GM23338 (cell line): ENCODE measurements around the gene SYT5. TPM values are rescaled to one million over a fixed set of nuclear protein-coding genes. Genes with fewer than 3 reads are reported as not detected.

ENCODE experiments used
- ATAC-seq: fragments of 200-7000 bp; cut with Tn5 transposase; 3 replicates; pipeline ENCODE4 v1.9.1; 2020
- DNase-seq: peaks from one replicate; pipeline ENCODE4 v3.0.0-alpha.2; 2015; ENCODE audit warnings: low spot score
- H2AFZ ChIP-seq: fragments of 200-600 bp; sonication (generic); 2 replicates; pipeline ENCODE4 v1.8.0; 2016; ENCODE audit warnings: antibody characterized with exemption, mild to moderate bottlenecking, moderate library complexity
- H3F3A ChIP-seq: fragments of 200-600 bp; sonication (generic); replicated peaks from 2 replicates; pipeline ENCODE4 v1.8.0; 2017; ENCODE audit warnings: antibody characterized with exemption, mixed run types, low read depth
- H3K27ac ChIP-seq: fragments of 200-600 bp; sonication (generic); 2 replicates; pipeline ENCODE4 v1.6.1; 2016; ENCODE audit warnings: low read depth
- H3K27me3 ChIP-seq: fragments of 200-600 bp; sonication (generic); 2 replicates; pipeline ENCODE4 v1.8.0; 2016; ENCODE audit warnings: mild to moderate bottlenecking, mixed run types, moderate library complexity; ENCODE audit not compliant: insufficient read depth
- H3K36me3 ChIP-seq: fragments of 200-600 bp; sonication (generic); 2 replicates; pipeline ENCODE4 v1.8.0; 2016; ENCODE audit warnings: mild to moderate bottlenecking; ENCODE audit not compliant: insufficient read depth
- H3K4me1 ChIP-seq: fragments of 200-600 bp; sonication (generic); 2 replicates; pipeline ENCODE4 v1.8.0; 2016; ENCODE audit warnings: mild to moderate bottlenecking, moderate library complexity; ENCODE audit not compliant: insufficient read depth
- H3K4me2 ChIP-seq: fragments of 200-600 bp; sonication (generic); 2 replicates; pipeline ENCODE4 v1.7.1; 2017; ENCODE audit warnings: mixed run types
- H3K4me3 ChIP-seq: fragments of 200-600 bp; sonication (generic); 2 replicates; pipeline ENCODE4 v1.6.1; 2016; ENCODE audit warnings: mixed run types
- H3K79me2 ChIP-seq: fragments of 200-600 bp; sonication (generic); replicated peaks from 2 replicates; pipeline ENCODE4 v1.8.0; 2017; ENCODE audit warnings: mild to moderate bottlenecking; ENCODE audit not compliant: insufficient read depth
- H3K9me2 ChIP-seq: fragments of 200-600 bp; sonication (generic); 2 replicates; pipeline ENCODE4 v1.8.0; 2017; ENCODE audit not compliant: insufficient read depth
- H4K20me1 ChIP-seq: fragments of 200-600 bp; sonication (generic); replicated peaks from 2 replicates; pipeline ENCODE4 v1.8.0; 2017; ENCODE audit warnings: mild to moderate bottlenecking; ENCODE audit not compliant: insufficient read depth
- H3K27ac Mint-ChIP-seq: 2 replicates; pipeline ENCODE4 v1.8.0; 2020; ENCODE audit warnings: inconsistent platforms, mild to moderate bottlenecking, moderate library complexity, mixed read lengths
- H3K27me3 Mint-ChIP-seq: 3 replicates; pipeline ENCODE4 v1.8.0; 2022; ENCODE audit warnings: low read depth, mild to moderate bottlenecking, moderate library complexity, mixed read lengths, inconsistent platforms; ENCODE audit not compliant: insufficient read depth, poor library complexity
- H3K36me3 Mint-ChIP-seq: 3 replicates; pipeline ENCODE4 v1.8.0; 2021; ENCODE audit warnings: low read depth, mild to moderate bottlenecking, inconsistent platforms, moderate library complexity, mixed read lengths
- H3K4me1 Mint-ChIP-seq: 3 replicates; pipeline ENCODE4 v1.8.0; 2020; ENCODE audit warnings: mild to moderate bottlenecking, inconsistent platforms, mixed read lengths
- H3K4me3 Mint-ChIP-seq: 3 replicates; pipeline ENCODE4 v1.8.0; 2021; ENCODE audit warnings: moderate library complexity, mild to moderate bottlenecking, inconsistent platforms, mixed read lengths
- H3K9me3 Mint-ChIP-seq: 3 replicates; pipeline ENCODE4 v1.8.0; 2020; ENCODE audit warnings: moderate library complexity, mild to moderate bottlenecking, inconsistent platforms, mixed read lengths
- CREB1 ChIP-seq: fragments of 250-450 bp; sonication (Bioruptor Pico); IDR thresholded peaks from 2 replicates; pipeline ENCODE4 v1.5.0; 2020; ENCODE audit warnings: low read depth, mild to moderate bottlenecking, moderate library complexity
- EZH2 ChIP-seq: fragments of 200-600 bp; sonication (generic); IDR thresholded peaks from one replicate; pipeline ENCODE4 v1.8.0; 2017; ENCODE audit warnings: antibody characterized with exemption, mild to moderate bottlenecking, low read depth; ENCODE audit not compliant: unreplicated experiment
- EZH2phosphoT487 ChIP-seq: fragments of 200-600 bp; sonication (generic); IDR thresholded peaks from one replicate; pipeline ENCODE4 v1.8.1; 2018; ENCODE audit warnings: antibody characterized with exemption; ENCODE audit not compliant: unreplicated experiment
- JUNB ChIP-seq: IDR thresholded peaks from one replicate; pipeline ENCODE4 v1.6.1; 2016; ENCODE audit warnings: antibody characterized with exemption; ENCODE audit not compliant: unreplicated experiment
- NANOG ChIP-seq: IDR thresholded peaks from 2 replicates; pipeline ENCODE4 v1.6.1; 2016; ENCODE audit warnings: antibody characterized with exemption, borderline replicate concordance
- POLR2AphosphoS5 ChIP-seq: IDR thresholded peaks from 2 replicates; pipeline ENCODE4 v1.6.1; 2016; ENCODE audit warnings: antibody characterized with exemption, low read depth
- STAT1 ChIP-seq: IDR thresholded peaks from one replicate; pipeline ENCODE4 v1.6.1; 2016; ENCODE audit warnings: antibody characterized with exemption; ENCODE audit not compliant: unreplicated experiment
- ZNF114 ChIP-seq: fragments of 250-450 bp; sonication (Bioruptor Pico); IDR thresholded peaks from 2 replicates; pipeline ENCODE4 v1.5.0; 2020; ENCODE audit warnings: mild to moderate bottlenecking, moderate library complexity
- ZNF331 ChIP-seq: fragments of 250-450 bp; sonication (Bioruptor Pico); IDR thresholded peaks from 2 replicates; pipeline ENCODE4 v1.5.0; 2020; ENCODE audit warnings: low read depth, mild to moderate bottlenecking, moderate library complexity
- polyA plus RNA-seq: library from polyadenylated mRNA; unstranded; fragments of >200 nt; fragmentation: Nextera tagmentation; extraction: Ambion mirVana; gene quantifications from 2 replicates; pipeline ENCODE4 v1.2.1, GENCODE V29; 2016
- total RNA-seq: library from RNA; depleted of rRNA; stranded (reverse); fragments of >200 nt; shearing (Covaris generic); gene quantifications from 2 replicates; pipeline ENCODE4 v1.2.3, GENCODE V29; 2014
- TF ChIP-seq, protein P1 (sequence below): IDR thresholded peaks from 2 replicates; pipeline ENCODE4 v1.6.1; 2016; ENCODE audit warnings: antibody characterized with exemption
- TF ChIP-seq, protein P2 (sequence below): IDR thresholded peaks from one replicate; pipeline ENCODE4 v1.6.1; 2018; ENCODE audit warnings: antibody characterized with exemption; ENCODE audit not compliant: unreplicated experiment
- TF ChIP-seq, protein P3 (sequence below), 2 experiments: fragments of 200-600 bp in 1 of 2; sonication (generic) in 1 of 2; conservative IDR thresholded peaks; 2 replicates each; pipeline versions ENCODE4 v1.5.1 to v1.6.1; 2016 to 2017; ENCODE audit warnings: antibody characterized with exemption in 2 of 2, low read depth in 2 of 2, mild to moderate bottlenecking in 2 of 2, moderate library complexity in 1 of 2
- TF ChIP-seq, protein P4 (sequence below): fragments of 250-450 bp; sonication (Bioruptor Pico); IDR thresholded peaks from 2 replicates; pipeline ENCODE4 v1.5.0; 2020; ENCODE audit warnings: mild to moderate bottlenecking, moderate library complexity

The SYT5 gene
- total and polyA plus RNA-seq, 2 experiments from 2014 or later: 2.1 to 4.7 TPM

DNA sequence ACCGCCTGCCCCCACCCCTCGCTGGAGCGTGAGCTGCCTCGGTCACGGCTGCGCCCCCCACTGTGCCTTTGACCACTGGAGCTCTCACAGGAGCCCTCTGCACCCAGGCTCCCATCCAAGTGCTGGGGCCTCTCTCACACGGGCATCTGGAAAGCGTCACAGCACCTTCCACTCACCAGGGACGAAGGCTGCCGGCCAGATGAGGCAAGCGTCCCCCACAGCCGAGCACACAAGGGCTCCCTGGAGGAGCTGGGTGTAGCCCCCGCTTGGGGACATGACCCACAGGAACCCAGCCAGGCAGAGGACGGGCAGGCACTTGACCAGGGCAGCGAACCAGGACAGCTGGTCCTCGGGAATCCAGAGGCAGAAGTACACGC is 47.9 kb upstream of the SYT5 start:
- H3K27me3 ChIP-seq: no peaks in the 10 kb centered on the region
- no peaks in the 10 kb centered on the region for H3K9me2 ChIP-seq
- Mint-ChIP-seq H3K4me3 (no peak overlapping the region), H3K27me3 (peaks cover 13% of the 10 kb centered on the region), H3K36me3 (peaks cover 19% of the 10 kb centered on the region), H3K27ac (no peak overlapping the region), H3K4me1 (peaks cover 4% of the 10 kb centered on the region; the same call in 2 of the 3 replicates), H3K9me3 (no peaks in the 10 kb centered on the region)
- H3K36me3 ChIP-seq: no peaks in the 10 kb centered on the region; the same call in 1 of the 2 replicates
- TF ChIP-seq POLR2AphosphoS5 (no peak), JUNB (no peak), EZH2 (no peak), ZNF114 (no peak), NANOG (no peak), EZH2phosphoT487 (no peak), ZNF331 (CRISPR knock-in tag) (no peak), STAT1 (no peak), CREB1 (no peak)
- TF ChIP-seq, protein P1, sequence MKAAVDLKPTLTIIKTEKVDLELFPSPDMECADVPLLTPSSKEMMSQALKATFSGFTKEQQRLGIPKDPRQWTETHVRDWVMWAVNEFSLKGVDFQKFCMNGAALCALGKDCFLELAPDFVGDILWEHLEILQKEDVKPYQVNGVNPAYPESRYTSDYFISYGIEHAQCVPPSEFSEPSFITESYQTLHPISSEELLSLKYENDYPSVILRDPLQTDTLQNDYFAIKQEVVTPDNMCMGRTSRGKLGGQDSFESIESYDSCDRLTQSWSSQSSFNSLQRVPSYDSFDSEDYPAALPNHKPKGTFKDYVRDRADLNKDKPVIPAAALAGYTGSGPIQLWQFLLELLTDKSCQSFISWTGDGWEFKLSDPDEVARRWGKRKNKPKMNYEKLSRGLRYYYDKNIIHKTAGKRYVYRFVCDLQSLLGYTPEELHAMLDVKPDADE: no peak
- TF ChIP-seq, protein P2, sequence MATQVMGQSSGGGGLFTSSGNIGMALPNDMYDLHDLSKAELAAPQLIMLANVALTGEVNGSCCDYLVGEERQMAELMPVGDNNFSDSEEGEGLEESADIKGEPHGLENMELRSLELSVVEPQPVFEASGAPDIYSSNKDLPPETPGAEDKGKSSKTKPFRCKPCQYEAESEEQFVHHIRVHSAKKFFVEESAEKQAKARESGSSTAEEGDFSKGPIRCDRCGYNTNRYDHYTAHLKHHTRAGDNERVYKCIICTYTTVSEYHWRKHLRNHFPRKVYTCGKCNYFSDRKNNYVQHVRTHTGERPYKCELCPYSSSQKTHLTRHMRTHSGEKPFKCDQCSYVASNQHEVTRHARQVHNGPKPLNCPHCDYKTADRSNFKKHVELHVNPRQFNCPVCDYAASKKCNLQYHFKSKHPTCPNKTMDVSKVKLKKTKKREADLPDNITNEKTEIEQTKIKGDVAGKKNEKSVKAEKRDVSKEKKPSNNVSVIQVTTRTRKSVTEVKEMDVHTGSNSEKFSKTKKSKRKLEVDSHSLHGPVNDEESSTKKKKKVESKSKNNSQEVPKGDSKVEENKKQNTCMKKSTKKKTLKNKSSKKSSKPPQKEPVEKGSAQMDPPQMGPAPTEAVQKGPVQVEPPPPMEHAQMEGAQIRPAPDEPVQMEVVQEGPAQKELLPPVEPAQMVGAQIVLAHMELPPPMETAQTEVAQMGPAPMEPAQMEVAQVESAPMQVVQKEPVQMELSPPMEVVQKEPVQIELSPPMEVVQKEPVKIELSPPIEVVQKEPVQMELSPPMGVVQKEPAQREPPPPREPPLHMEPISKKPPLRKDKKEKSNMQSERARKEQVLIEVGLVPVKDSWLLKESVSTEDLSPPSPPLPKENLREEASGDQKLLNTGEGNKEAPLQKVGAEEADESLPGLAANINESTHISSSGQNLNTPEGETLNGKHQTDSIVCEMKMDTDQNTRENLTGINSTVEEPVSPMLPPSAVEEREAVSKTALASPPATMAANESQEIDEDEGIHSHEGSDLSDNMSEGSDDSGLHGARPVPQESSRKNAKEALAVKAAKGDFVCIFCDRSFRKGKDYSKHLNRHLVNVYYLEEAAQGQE: no peak
- TF ChIP-seq, protein P3, sequence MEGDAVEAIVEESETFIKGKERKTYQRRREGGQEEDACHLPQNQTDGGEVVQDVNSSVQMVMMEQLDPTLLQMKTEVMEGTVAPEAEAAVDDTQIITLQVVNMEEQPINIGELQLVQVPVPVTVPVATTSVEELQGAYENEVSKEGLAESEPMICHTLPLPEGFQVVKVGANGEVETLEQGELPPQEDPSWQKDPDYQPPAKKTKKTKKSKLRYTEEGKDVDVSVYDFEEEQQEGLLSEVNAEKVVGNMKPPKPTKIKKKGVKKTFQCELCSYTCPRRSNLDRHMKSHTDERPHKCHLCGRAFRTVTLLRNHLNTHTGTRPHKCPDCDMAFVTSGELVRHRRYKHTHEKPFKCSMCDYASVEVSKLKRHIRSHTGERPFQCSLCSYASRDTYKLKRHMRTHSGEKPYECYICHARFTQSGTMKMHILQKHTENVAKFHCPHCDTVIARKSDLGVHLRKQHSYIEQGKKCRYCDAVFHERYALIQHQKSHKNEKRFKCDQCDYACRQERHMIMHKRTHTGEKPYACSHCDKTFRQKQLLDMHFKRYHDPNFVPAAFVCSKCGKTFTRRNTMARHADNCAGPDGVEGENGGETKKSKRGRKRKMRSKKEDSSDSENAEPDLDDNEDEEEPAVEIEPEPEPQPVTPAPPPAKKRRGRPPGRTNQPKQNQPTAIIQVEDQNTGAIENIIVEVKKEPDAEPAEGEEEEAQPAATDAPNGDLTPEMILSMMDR (conservative IDR thresholded peaks at IDR 0.05; ENCODE audit: low read depth in 2 of 2): no peak
- TF ChIP-seq, protein P4, sequence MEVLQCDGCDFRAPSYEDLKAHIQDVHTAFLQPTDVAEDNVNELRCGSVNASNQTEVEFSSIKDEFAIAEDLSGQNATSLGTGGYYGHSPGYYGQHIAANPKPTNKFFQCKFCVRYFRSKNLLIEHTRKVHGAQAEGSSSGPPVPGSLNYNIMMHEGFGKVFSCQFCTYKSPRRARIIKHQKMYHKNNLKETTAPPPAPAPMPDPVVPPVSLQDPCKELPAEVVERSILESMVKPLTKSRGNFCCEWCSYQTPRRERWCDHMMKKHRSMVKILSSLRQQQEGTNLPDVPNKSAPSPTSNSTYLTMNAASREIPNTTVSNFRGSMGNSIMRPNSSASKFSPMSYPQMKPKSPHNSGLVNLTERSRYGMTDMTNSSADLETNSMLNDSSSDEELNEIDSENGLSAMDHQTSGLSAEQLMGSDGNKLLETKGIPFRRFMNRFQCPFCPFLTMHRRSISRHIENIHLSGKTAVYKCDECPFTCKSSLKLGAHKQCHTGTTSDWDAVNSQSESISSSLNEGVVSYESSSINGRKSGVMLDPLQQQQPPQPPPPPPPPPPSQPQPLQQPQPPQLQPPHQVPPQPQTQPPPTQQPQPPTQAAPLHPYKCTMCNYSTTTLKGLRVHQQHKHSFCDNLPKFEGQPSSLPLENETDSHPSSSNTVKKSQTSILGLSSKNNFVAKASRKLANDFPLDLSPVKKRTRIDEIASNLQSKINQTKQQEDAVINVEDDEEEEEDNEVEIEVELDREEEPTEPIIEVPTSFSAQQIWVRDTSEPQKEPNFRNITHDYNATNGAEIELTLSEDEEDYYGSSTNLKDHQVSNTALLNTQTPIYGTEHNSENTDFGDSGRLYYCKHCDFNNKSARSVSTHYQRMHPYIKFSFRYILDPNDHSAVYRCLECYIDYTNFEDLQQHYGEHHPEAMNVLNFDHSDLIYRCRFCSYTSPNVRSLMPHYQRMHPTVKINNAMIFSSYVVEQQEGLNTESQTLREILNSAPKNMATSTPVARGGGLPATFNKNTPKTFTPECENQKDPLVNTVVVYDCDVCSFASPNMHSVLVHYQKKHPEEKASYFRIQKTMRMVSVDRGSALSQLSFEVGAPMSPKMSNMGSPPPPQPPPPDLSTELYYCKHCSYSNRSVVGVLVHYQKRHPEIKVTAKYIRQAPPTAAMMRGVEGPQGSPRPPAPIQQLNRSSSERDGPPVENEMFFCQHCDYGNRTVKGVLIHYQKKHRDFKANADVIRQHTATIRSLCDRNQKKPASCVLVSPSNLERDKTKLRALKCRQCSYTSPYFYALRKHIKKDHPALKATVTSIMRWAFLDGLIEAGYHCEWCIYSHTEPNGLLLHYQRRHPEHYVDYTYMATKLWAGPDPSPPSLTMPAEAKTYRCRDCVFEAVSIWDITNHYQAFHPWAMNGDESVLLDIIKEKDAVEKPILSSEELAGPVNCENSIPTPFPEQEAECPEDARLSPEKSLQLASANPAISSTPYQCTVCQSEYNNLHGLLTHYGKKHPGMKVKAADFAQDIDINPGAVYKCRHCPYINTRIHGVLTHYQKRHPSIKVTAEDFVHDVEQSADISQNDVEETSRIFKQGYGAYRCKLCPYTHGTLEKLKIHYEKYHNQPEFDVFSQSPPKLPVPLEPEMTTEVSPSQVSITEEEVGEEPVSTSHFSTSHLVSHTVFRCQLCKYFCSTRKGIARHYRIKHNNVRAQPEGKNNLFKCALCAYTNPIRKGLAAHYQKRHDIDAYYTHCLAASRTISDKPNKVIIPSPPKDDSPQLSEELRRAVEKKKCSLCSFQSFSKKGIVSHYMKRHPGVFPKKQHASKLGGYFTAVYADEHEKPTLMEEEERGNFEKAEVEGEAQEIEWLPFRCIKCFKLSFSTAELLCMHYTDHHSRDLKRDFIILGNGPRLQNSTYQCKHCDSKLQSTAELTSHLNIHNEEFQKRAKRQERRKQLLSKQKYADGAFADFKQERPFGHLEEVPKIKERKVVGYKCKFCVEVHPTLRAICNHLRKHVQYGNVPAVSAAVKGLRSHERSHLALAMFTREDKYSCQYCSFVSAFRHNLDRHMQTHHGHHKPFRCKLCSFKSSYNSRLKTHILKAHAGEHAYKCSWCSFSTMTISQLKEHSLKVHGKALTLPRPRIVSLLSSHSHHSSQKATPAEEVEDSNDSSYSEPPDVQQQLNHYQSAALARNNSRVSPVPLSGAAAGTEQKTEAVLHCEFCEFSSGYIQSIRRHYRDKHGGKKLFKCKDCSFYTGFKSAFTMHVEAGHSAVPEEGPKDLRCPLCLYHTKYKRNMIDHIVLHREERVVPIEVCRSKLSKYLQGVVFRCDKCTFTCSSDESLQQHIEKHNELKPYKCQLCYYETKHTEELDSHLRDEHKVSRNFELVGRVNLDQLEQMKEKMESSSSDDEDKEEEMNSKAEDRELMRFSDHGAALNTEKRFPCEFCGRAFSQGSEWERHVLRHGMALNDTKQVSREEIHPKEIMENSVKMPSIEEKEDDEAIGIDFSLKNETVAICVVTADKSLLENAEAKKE (CRISPR knock-in tag): no peak
- no peaks in the 10 kb centered on the region for H3K4me1 ChIP-seq
- no peaks in the 10 kb centered on the region for H3F3A ChIP-seq
- no peak overlapping the region for H3K4me3 ChIP-seq
- no peak for ATAC-seq
- DNase-seq: no peak
- H2AFZ ChIP-seq: no peak overlapping the region
- H3K79me2 ChIP-seq: no peaks in the 10 kb centered on the region
- no peak overlapping the region for H3K4me2 ChIP-seq
- H3K27ac ChIP-seq: no peak overlapping the region
- H4K20me1 ChIP-seq: peaks cover 3% of the 10 kb centered on the region; the same call in 1 of the 2 replicates
